ENCODE measurements around the gene SMAP1. TPM values are rescaled to one million over a fixed set of nuclear protein-coding genes. Genes with fewer than 3 reads are reported as not detected.

SMAP1 gene
- total and polyA plus RNA-seq, 9 of the 15 experiments (the other 6 are each of a cell fraction or from before 2014, with no cell fraction given) = 11.4 to 26.4 (median 15.5) TPM

DNA sequence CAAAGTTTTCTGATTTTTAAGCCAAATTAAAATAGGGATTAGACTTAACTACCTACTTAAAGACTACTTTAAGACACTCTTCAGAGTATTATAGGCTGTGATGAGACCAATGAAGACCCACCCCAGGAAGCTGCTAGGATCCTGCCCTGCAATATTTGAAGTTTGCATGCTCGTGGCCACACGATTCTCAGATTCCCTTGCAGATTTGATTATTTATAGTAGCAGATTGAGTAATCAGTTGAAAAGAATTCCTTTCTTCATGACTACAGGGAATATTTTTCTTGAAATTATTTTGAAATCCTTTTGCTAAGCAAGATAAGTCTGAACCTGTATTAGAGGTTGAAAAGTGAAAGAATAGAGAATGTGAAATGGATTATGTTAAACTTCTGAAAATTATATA, 166.8 kb downstream of the SMAP1 start (continued):
- TF ChIP-seq UBTF (IDR thresholded peaks at IDR 0.05; ENCODE audit: borderline replicate concordance in 1 of 2, low read depth in 2 of 2, low read length in 2 of 2) (no peak), ZNF217 (CRISPR knock-in tag; IDR thresholded peaks at IDR 0.05) (no peak), HDAC8 (tag; IDR thresholded peaks at IDR 0.05) (no peak), TEAD4 (IDR thresholded peaks at IDR 0.05; ENCODE audit: low read length) (no peak), TEAD4 (CRISPR knock-in tag; IDR thresholded peaks at IDR 0.05; ENCODE audit: borderline replicate concordance) (no peak), SMARCB1 (IDR thresholded peaks at IDR 0.05; ENCODE audit: insufficient read length, low read depth) (no peak)

GRCh38 chr6:70838907-70839285, 171.2 kb downstream of the SMAP1 start:
- TF ChIP-seq THRA (IDR thresholded peaks at IDR 0.05) (no peak), COPS2 (conservative IDR thresholded peaks at IDR 0.05) (no peak), PHF8 (IDR thresholded peaks at IDR 0.05; ENCODE audit: borderline replicate concordance, low read length) (0 out of 2 replicates have a peak, but pooled peaks have one; percentile 13), NFIX (CRISPR knock-in tag; IDR thresholded peaks at IDR 0.05; ENCODE audit: low read depth) (no peak), RUNX1 (IDR thresholded peaks at IDR 0.05; ENCODE audit: low read depth) (no peak)
- TF ChIP-seq, protein P1, sequence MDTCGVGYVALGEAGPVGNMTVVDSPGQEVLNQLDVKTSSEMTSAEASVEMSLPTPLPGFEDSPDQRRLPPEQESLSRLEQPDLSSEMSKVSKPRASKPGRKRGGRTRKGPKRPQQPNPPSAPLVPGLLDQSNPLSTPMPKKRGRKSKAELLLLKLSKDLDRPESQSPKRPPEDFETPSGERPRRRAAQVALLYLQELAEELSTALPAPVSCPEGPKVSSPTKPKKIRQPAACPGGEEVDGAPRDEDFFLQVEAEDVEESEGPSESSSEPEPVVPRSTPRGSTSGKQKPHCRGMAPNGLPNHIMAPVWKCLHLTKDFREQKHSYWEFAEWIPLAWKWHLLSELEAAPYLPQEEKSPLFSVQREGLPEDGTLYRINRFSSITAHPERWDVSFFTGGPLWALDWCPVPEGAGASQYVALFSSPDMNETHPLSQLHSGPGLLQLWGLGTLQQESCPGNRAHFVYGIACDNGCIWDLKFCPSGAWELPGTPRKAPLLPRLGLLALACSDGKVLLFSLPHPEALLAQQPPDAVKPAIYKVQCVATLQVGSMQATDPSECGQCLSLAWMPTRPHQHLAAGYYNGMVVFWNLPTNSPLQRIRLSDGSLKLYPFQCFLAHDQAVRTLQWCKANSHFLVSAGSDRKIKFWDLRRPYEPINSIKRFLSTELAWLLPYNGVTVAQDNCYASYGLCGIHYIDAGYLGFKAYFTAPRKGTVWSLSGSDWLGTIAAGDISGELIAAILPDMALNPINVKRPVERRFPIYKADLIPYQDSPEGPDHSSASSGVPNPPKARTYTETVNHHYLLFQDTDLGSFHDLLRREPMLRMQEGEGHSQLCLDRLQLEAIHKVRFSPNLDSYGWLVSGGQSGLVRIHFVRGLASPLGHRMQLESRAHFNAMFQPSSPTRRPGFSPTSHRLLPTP (IDR thresholded peaks at IDR 0.05; ENCODE audit: borderline replicate concordance, extremely low read depth, insufficient read length) = no peak
- no peaks in the 10 kb centered on the region for H3K9me3 ChIP-seq (replicated peaks; ENCODE audit: control insufficient read depth, insufficient read depth, low read depth, low read length)
- ChIA-PET POLR2A (interaction anchor here (0.7 kb wide), 1 partner anchor 18 kb away, joined by 3 read pairs; no protein-coding TSS in a partner anchor), CTCF (ENCODE audit: low intra/inter-chr PET ratio) (no interaction called here)
- H3K4me2 ChIP-seq (ENCODE audit: insufficient read depth, low read length) = no peak overlapping the region
- no peak for DNase-seq (ENCODE audit: extremely low read depth in 1 of 4, low spot score in 3 of 4)
- BruUV-seq (replicated peaks) = no TSS peak
- intact Hi-C loops (cut with micrococcal nuclease) = no loop called here
- 23% methylated on average over 2 of the region's 2 CpGs for WGBS (ENCODE audit: insufficient coverage, low coverage, missing lambda C conversion rate)
- H3K27ac ChIP-seq (ENCODE audit: extremely low read depth, low read depth, low read length) = no peak overlapping the region
- peaks cover 0 to 6% of the 10 kb centered on the region in 2 experiments; a peak in 2 of 5 replicates for H3K4me1 ChIP-seq (replicated peaks in 1 of 2; ENCODE audit: control insufficient read depth in 2 of 2, insufficient read depth in 2 of 2, low read length in 2 of 2)
- no peaks in the 10 kb centered on the region for H3K27me3 ChIP-seq (ENCODE audit: control insufficient read depth in 2 of 2, insufficient read depth in 2 of 2, low read length in 2 of 2)
- no peaks in the 10 kb centered on the region for H3K36me3 ChIP-seq (ENCODE audit: control insufficient read depth, insufficient read depth, low read length)
- H3K9me1 ChIP-seq (ENCODE audit: control insufficient read depth, insufficient read depth, low read length) = no peaks in the 10 kb centered on the region
- no peak; the same call in 2 of the 3 replicates for ATAC-seq
- no peak overlapping the region for H3K4me3 ChIP-seq
- H3K79me2 ChIP-seq (ENCODE audit: control insufficient read depth, insufficient read depth, low read length) = no peaks in the 10 kb centered on the region
- no peak overlapping the region for H2AFZ ChIP-seq (ENCODE audit: low read depth, low read length)
- FAIRE-seq = no peak
- H4K20me1 ChIP-seq (replicated peaks; ENCODE audit: control insufficient read depth, insufficient read depth, low read length) = peaks cover 2% of the 10 kb centered on the region; the same call in 1 of the 2 replicates
- no peak overlapping the region for H3K9ac ChIP-seq (ENCODE audit: insufficient read depth in 1 of 2, low read depth in 2 of 2, low read length in 2 of 2)
- in situ Hi-C loops (cut with MboI) = no loop called here

All from K562 (cell line).